HG02798 (cell line): ENCODE results near the gene BIN1.

ENCODE experiments used
- ATAC-seq: cut with Tn5 transposase; IDR thresholded peaks from one replicate; pipeline ENCODE4 v1.9.1; 2021; ENCODE audit warnings: mild to moderate bottlenecking; ENCODE audit not compliant: unreplicated experiment, poor library complexity

Gene BIN1

GRCh38 chr2:127106991-127107621, at the start of gene BIN1:
Gene BIN1 (minus strand): TSS chr2:127107154. CDS start chr2:127106943, 211 bp downstream.
- peak; percentile 92 for ATAC-seq

GRCh38 chr2:127155947-127156346, 49.0 kb upstream of the BIN1 start:
- no peak for ATAC-seq

- ATAC-seq = no peak
These were observed 48.2 kb upstream of the BIN1 start for GRCh38 chr2:127155028-127155581.

GRCh38 chr2:127154396-127154795, 47.4 kb upstream of the BIN1 start:
- ATAC-seq = no peak

GRCh38 chr2:127153691-127154158, 46.8 kb upstream of the BIN1 start:
- ATAC-seq = no peak

- no peak for ATAC-seq
These were observed 44.0 kb upstream of the BIN1 start for GRCh38 chr2:127150996-127151395.

GRCh38 chr2:127149384-127149783, 42.4 kb upstream of the BIN1 start:
- no peak for ATAC-seq

GRCh38 chr2:127146820-127147502, 40.0 kb upstream of the BIN1 start:
- no peak for ATAC-seq

- ATAC-seq = no peak
These were observed 39.2 kb upstream of the BIN1 start for GRCh38 chr2:127146071-127146725.

GRCh38 chr2:127145280-127145895, 38.4 kb upstream of the BIN1 start:
- ATAC-seq = no peak

- ATAC-seq = no peak
These were observed 37.2 kb upstream of the BIN1 start for GRCh38 chr2:127143841-127144782.

- ATAC-seq = no peak
These were observed 36.0 kb upstream of the BIN1 start for GRCh38 chr2:127142663-127143630.

- no peak for ATAC-seq
These were observed 33.6 kb upstream of the BIN1 start for GRCh38 chr2:127140538-127140937.

GRCh38 chr2:127139766-127140165, 32.8 kb upstream of the BIN1 start:
- no peak for ATAC-seq

GRCh38 chr2:127138281-127138680, 31.3 kb upstream of the BIN1 start:
- ATAC-seq = no peak

- ATAC-seq = no peak
These were observed 30.8 kb upstream of the BIN1 start for GRCh38 chr2:127137741-127138140.

- ATAC-seq = no peak
These were observed 30.3 kb upstream of the BIN1 start for GRCh38 chr2:127137225-127137624.
